HFFc6 (cell line): ENCODE measurements around the gene CRTAC1. TPM values are rescaled to one million over a fixed set of nuclear protein-coding genes. Genes with fewer than 3 reads are reported as not detected.

Source experiments
- DNase-seq: peaks from one replicate; pipeline ENCODE4 v3.0.0-alpha.2; 2018
- H3K27ac Mint-ChIP-seq: 2 replicates; pipeline ENCODE4 v1.8.0; 2020; ENCODE audit warnings: mild to moderate bottlenecking, mixed read lengths
- H3K27me3 Mint-ChIP-seq: 2 replicates; pipeline ENCODE4 v1.8.0; 2021; ENCODE audit warnings: mild to moderate bottlenecking, moderate library complexity, mixed read lengths; ENCODE audit not compliant: insufficient read depth
- H3K36me3 Mint-ChIP-seq: 2 replicates; pipeline ENCODE4 v1.8.0; 2021; ENCODE audit warnings: low read depth, mixed read lengths
- H3K4me1 Mint-ChIP-seq: 2 replicates; pipeline ENCODE4 v1.8.0; 2020; ENCODE audit warnings: low read depth, mixed read lengths
- H3K4me3 Mint-ChIP-seq: 2 replicates; pipeline ENCODE4 v1.8.0; 2020; ENCODE audit warnings: mild to moderate bottlenecking, moderate library complexity, mixed read lengths
- H3K9me3 Mint-ChIP-seq: 2 replicates; pipeline ENCODE4 v1.8.0; 2020; ENCODE audit warnings: mild to moderate bottlenecking, mixed read lengths
- CTCF ChIP-seq: fragments of 200-600 bp; sonication (generic); IDR thresholded peaks from 2 replicates; pipeline ENCODE4 v1.5.0; 2021; ENCODE audit warnings: antibody characterized with exemption, mild to moderate bottlenecking
- total RNA-seq, 6 experiments: library from RNA; stranded (reverse); fragmentation: NEBNext Ultra II Directional; extraction: Animal tissue kit (Norgen Biotek cat#: 25700); gene quantifications; 2 replicates in 1 of 6; 3 replicates in 5 of 6; pipeline ENCODE4 v1.2.3, GENCODE V29; 2021

Gene CRTAC1
- total RNA-seq, 6 experiments from 2014 or later: not detected

GRCh38 chr10:97924678-97925077 is 105.7 kb downstream of the CRTAC1 start:
- Mint-ChIP-seq H3K4me3 (no peak overlapping the region), H3K9me3 (no peaks in the 10 kb centered on the region), H3K4me1 (no peaks in the 10 kb centered on the region), H3K27me3 (peaks cover 40% of the 10 kb centered on the region), H3K36me3 (no peaks in the 10 kb centered on the region), H3K27ac (no peak overlapping the region)
- TF ChIP-seq CTCF: no peak
- DNase-seq: no peak

- H3K27me3 Mint-ChIP-seq: peaks cover 39% of the 10 kb centered on the region
- H3K4me3 Mint-ChIP-seq: no peak overlapping the region
These were observed 106.9 kb downstream of the CRTAC1 start for GRCh38 chr10:97923476-97923875.

GRCh38 chr10:97923057-97923456 is 107.4 kb downstream of the CRTAC1 start:
- no peak for DNase-seq
- Mint-ChIP-seq H3K27me3 (peaks cover 40% of the 10 kb centered on the region), H3K27ac (no peak overlapping the region), H3K4me1 (no peaks in the 10 kb centered on the region), H3K9me3 (no peaks in the 10 kb centered on the region), H3K36me3 (no peaks in the 10 kb centered on the region), H3K4me3 (no peak overlapping the region)
- no peak for TF ChIP-seq CTCF

More at GRCh38 chr10:97923476-97923875, 106.9 kb downstream of the CRTAC1 start:
- Mint-ChIP-seq H3K27ac (no peak overlapping the region), H3K36me3 (no peaks in the 10 kb centered on the region), H3K4me1 (no peaks in the 10 kb centered on the region), H3K9me3 (no peaks in the 10 kb centered on the region)
- TF ChIP-seq CTCF: no peak
- DNase-seq: no peak

GRCh38 chr10:97922022-97922758 is 108.2 kb downstream of the CRTAC1 start:
- Mint-ChIP-seq H3K27me3 (peaks cover 37% of the 10 kb centered on the region), H3K4me3 (no peak overlapping the region), H3K4me1 (no peaks in the 10 kb centered on the region), H3K36me3 (no peaks in the 10 kb centered on the region), H3K27ac (no peak overlapping the region), H3K9me3 (no peaks in the 10 kb centered on the region)
- DNase-seq: no peak
- TF ChIP-seq CTCF: no peak

GRCh38 chr10:97921581-97922021 is 108.8 kb downstream of the CRTAC1 start:
- H3K36me3 Mint-ChIP-seq: no peaks in the 10 kb centered on the region
- H3K4me1 Mint-ChIP-seq: no peaks in the 10 kb centered on the region
- H3K4me3 Mint-ChIP-seq: no peak overlapping the region
- peaks cover 37% of the 10 kb centered on the region for H3K27me3 Mint-ChIP-seq
- H3K27ac Mint-ChIP-seq: no peak overlapping the region
- TF ChIP-seq CTCF: no peak
- H3K9me3 Mint-ChIP-seq: no peaks in the 10 kb centered on the region
- no peak for DNase-seq
